Panc1 (cell line): ENCODE measurements around the gene WDR33. TPM values are rescaled to one million over a fixed set of nuclear protein-coding genes. Genes with fewer than 3 reads are reported as not detected.

Experiments
- ATAC-seq: fragments of 200-7000 bp; cut with Tn5 transposase; 2 replicates; pipeline ENCODE4 v1.9.1; 2020; ENCODE audit warnings: mild to moderate bottlenecking, moderate library complexity
- BruUV-seq: library from RNA; stranded (reverse); fragments of 400-500 nt; replicated peaks from 2 replicates; lab custom pipeline; 2021; lab: Mats Ljungman, UMichigan
- CTCF ChIA-PET: fragments of 300-600 bp; sonication (Branson Sonifier 250); formaldehyde crosslinking; loops from one replicate; lab custom pipeline; 2022; ENCODE audit warnings: antibody characterized with exemption; lab: Charles Lee
- POLR2A ChIA-PET: fragments of 300-600 bp; sonication (Branson Sonifier 250); formaldehyde crosslinking; loops from one replicate; lab custom pipeline; 2022; ENCODE audit warnings: antibody characterized with exemption; lab: Charles Lee
- DNase-seq: peaks from one replicate; pipeline ENCODE4 v3.0.0-alpha.2; 2010; ENCODE audit warnings: low read depth, low spot score
- H3K27ac ChIP-seq: 2 replicates; pipeline ENCODE4 v1.5.1; 2011; ENCODE audit warnings: mild to moderate bottlenecking, low read length, inconsistent platforms
- H3K27me3 ChIP-seq: fragments of 200-500 bp; sonication (Bioruptor generic); 2 replicates; pipeline ENCODE4 v1.6.0; 2014; ENCODE audit warnings: low read length, inconsistent platforms; ENCODE audit not compliant: control insufficient read depth, insufficient read depth
- H3K36me3 ChIP-seq: fragments of 200-500 bp; sonication (Bioruptor generic); 2 replicates; pipeline ENCODE4 v1.5.1; 2014; ENCODE audit warnings: inconsistent platforms, mild to moderate bottlenecking, low read length, moderate library complexity; ENCODE audit not compliant: control insufficient read depth, insufficient read depth
- H3K4me1 ChIP-seq: 2 replicates; pipeline ENCODE4 v1.5.1; 2011; ENCODE audit warnings: inconsistent platforms, mild to moderate bottlenecking, low read length, moderate library complexity; ENCODE audit not compliant: control insufficient read depth, insufficient read depth
- H3K4me3 ChIP-seq, 2 experiments: 2 replicates each; pipeline ENCODE4 v1.5.1; 2011 to 2012; ENCODE audit warnings: low read depth in 2 of 2, low read length in 2 of 2, mild to moderate bottlenecking in 2 of 2, inconsistent platforms in 1 of 2, moderate library complexity in 1 of 2
- H3K9me3 ChIP-seq: fragments of 200-500 bp; sonication (Bioruptor generic); 2 replicates; pipeline ENCODE4 v1.5.1; 2014; ENCODE audit warnings: low read depth, mild to moderate bottlenecking, inconsistent platforms, low read length, moderate library complexity; ENCODE audit not compliant: control insufficient read depth, insufficient read depth
- POLR2AphosphoS5 ChIP-seq: IDR thresholded peaks from 2 replicates; pipeline ENCODE4 v1.6.1; 2012; ENCODE audit warnings: mild to moderate bottlenecking, low read depth, low read length, moderate library complexity
- SIN3A ChIP-seq: IDR thresholded peaks from 2 replicates; pipeline ENCODE4 v1.6.1; 2012; ENCODE audit warnings: low read depth, mild to moderate bottlenecking, low read length, moderate library complexity, borderline replicate concordance; ENCODE audit not compliant: insufficient read depth
- TCF7L2 ChIP-seq: IDR thresholded peaks from 2 replicates; pipeline ENCODE4 v1.6.1; 2011; ENCODE audit warnings: mild to moderate bottlenecking, low read depth, low read length, inconsistent platforms
- in situ Hi-C: cut with HindIII; loops from 2 replicates; pipeline ENCODE4 v1.10.0; 2016; ENCODE audit warnings: low sequenced_read_pairs, low pct_unique_long_range_greater_than_20kb
- intact Hi-C: fragments of 100-400 bp; cut with micrococcal nuclease; formaldehyde crosslinking; loops from one replicate; pipeline ENCODE4 v1.10.0; 2022; ENCODE audit not compliant: unreplicated experiment
- total RNA-seq: library from RNA; stranded (reverse); gene quantifications from one replicate; pipeline ENCODE4 v1.2.1, GENCODE V29; 2021; ENCODE audit not compliant: unreplicated experiment
- TF ChIP-seq, protein P1 (sequence below), 2 experiments: IDR thresholded peaks; 2 replicates each; pipeline ENCODE4 v1.6.1; 2011 to 2012; ENCODE audit warnings: low read depth in 2 of 2, control low read depth in 1 of 2, low read length in 1 of 2, mild to moderate bottlenecking in 1 of 2, moderate library complexity in 1 of 2; ENCODE audit not compliant: insufficient read depth in 1 of 2
- TF ChIP-seq, protein P2 (sequence below): fragments of 450-650 bp; IDR thresholded peaks from 2 replicates; pipeline ENCODE4 v1.5.1; 2017; ENCODE audit warnings: mild to moderate bottlenecking

WDR33 gene
- total RNA-seq, 1 experiment from 2014 or later: 63.7 TPM

DNA sequence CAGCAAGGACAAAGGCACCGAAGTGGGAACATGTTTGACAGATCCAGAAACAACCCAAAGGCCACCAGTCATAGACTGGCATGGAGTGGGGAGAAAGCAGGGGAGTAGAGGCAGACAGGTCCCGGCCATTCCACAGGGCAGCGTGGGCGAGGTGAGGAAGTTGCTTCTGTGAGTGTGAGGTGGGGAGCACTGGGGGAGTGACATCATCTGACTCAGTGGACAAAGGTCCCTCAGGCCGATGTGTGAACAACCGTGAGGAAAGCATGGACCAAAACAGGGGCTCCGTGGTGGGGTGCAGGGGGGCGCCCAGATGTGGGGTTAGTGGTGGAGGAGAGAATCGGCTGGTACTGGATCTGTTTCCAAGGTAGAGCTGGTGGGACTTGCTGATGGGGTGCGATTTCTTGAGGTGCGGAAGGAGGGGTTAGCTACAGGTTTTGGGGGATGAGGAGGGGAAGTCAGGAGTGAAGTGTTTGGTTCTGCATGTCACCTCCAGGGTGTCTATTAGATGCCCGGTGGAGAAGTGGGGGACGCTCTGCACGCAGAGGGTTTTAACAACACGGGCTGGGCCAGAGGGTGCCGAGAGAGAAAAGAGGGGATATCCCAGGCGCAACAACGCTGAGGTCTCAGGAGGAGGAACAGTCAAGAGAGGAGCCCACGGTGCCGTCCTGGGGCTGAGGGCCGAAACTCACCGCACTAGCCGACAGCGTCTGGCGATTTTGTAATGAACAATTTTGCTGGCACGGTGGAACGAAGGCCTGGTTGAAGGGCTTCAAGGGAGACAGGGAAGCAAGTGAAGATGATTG is 112.2 kb downstream of the WDR33 start:
- CTCF ChIA-PET: no interaction called here
- in situ Hi-C loops: no loop called here
- DNase-seq: no peak
- Histone ChIP-seq H3K27me3 (no peaks in the 10 kb centered on the region), H3K4me3 (no peak overlapping the region), H3K4me1 (peaks cover 19% of the 10 kb centered on the region), H3K9me3 (no peaks in the 10 kb centered on the region), H3K36me3 (no peaks in the 10 kb centered on the region; the same call in none of the 2 replicates), H3K27ac (no peak overlapping the region)
- BruUV-seq: no TSS peak
- no peak for ATAC-seq
- POLR2A ChIA-PET: interaction anchor here (0.5 kb wide), 1 partner anchor 9 kb away, joined by 7 read pairs; no protein-coding TSS in a partner anchor
- intact Hi-C loops: no loop called here
- TF ChIP-seq TCF7L2 (no peak), POLR2AphosphoS5 (no peak), SIN3A (no peak)
- TF ChIP-seq, protein P1, sequence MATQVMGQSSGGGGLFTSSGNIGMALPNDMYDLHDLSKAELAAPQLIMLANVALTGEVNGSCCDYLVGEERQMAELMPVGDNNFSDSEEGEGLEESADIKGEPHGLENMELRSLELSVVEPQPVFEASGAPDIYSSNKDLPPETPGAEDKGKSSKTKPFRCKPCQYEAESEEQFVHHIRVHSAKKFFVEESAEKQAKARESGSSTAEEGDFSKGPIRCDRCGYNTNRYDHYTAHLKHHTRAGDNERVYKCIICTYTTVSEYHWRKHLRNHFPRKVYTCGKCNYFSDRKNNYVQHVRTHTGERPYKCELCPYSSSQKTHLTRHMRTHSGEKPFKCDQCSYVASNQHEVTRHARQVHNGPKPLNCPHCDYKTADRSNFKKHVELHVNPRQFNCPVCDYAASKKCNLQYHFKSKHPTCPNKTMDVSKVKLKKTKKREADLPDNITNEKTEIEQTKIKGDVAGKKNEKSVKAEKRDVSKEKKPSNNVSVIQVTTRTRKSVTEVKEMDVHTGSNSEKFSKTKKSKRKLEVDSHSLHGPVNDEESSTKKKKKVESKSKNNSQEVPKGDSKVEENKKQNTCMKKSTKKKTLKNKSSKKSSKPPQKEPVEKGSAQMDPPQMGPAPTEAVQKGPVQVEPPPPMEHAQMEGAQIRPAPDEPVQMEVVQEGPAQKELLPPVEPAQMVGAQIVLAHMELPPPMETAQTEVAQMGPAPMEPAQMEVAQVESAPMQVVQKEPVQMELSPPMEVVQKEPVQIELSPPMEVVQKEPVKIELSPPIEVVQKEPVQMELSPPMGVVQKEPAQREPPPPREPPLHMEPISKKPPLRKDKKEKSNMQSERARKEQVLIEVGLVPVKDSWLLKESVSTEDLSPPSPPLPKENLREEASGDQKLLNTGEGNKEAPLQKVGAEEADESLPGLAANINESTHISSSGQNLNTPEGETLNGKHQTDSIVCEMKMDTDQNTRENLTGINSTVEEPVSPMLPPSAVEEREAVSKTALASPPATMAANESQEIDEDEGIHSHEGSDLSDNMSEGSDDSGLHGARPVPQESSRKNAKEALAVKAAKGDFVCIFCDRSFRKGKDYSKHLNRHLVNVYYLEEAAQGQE (IDR thresholded peaks at IDR 0.05; ENCODE audit: insufficient read depth in 1 of 2, low read depth in 2 of 2, low read length in 1 of 2): no peak
- TF ChIP-seq, protein P2, sequence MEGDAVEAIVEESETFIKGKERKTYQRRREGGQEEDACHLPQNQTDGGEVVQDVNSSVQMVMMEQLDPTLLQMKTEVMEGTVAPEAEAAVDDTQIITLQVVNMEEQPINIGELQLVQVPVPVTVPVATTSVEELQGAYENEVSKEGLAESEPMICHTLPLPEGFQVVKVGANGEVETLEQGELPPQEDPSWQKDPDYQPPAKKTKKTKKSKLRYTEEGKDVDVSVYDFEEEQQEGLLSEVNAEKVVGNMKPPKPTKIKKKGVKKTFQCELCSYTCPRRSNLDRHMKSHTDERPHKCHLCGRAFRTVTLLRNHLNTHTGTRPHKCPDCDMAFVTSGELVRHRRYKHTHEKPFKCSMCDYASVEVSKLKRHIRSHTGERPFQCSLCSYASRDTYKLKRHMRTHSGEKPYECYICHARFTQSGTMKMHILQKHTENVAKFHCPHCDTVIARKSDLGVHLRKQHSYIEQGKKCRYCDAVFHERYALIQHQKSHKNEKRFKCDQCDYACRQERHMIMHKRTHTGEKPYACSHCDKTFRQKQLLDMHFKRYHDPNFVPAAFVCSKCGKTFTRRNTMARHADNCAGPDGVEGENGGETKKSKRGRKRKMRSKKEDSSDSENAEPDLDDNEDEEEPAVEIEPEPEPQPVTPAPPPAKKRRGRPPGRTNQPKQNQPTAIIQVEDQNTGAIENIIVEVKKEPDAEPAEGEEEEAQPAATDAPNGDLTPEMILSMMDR: no peak

GRCh38 chr2:127697482-127698180 is 113.3 kb downstream of the WDR33 start:
- CTCF ChIA-PET: no interaction called here
- H3K4me3 ChIP-seq: no peak overlapping the region
- BruUV-seq: no TSS peak
- no peak overlapping the region for H3K27ac ChIP-seq
- H3K4me1 ChIP-seq: peaks cover 10% of the 10 kb centered on the region
- intact Hi-C loops: no loop called here
- H3K9me3 ChIP-seq: no peaks in the 10 kb centered on the region
- in situ Hi-C loops: no loop called here
- H3K27me3 ChIP-seq: no peaks in the 10 kb centered on the region
- POLR2A ChIA-PET: interaction anchor here (0.5 kb wide), 1 partner anchor 10 kb away, joined by 7 read pairs; no protein-coding TSS in a partner anchor
- H3K36me3 ChIP-seq: no peaks in the 10 kb centered on the region; the same call in none of the 2 replicates
- ATAC-seq (no peak), DNase-seq (no peak)
- TF ChIP-seq, protein P1 (IDR thresholded peaks at IDR 0.05; ENCODE audit: insufficient read depth in 1 of 2, low read depth in 2 of 2, low read length in 1 of 2): no peak
- TF ChIP-seq, protein P2: no peak
- no peak for TF ChIP-seq SIN3A
- TF ChIP-seq TCF7L2: no peak
- TF ChIP-seq POLR2AphosphoS5: no peak
